Activated T-cell treated with anti-CD3 and anti-CD28 coated beads, Interleukin-2, amount 50 U/mL, for 48 hours (primary cell): ENCODE results near the gene KREMEN2.

ENCODE experiments used
- DNase-seq, 2 experiments: peaks; one replicate each; pipeline ENCODE4 v3.0.0-alpha.2; 2020

Gene KREMEN2

GRCh38 chr16:3007957-3008689 lies 44.0 kb downstream of the KREMEN2 start:
- no peak for DNase-seq

- no peak for DNase-seq
These were observed 44.6 kb downstream of the KREMEN2 start for GRCh38 chr16:3008690-3009037.

- DNase-seq = no peak
These were observed 45.7 kb downstream of the KREMEN2 start for GRCh38 chr16:3009568-3010390.

GRCh38 chr16:3010510-3010909 lies 46.4 kb downstream of the KREMEN2 start:
- DNase-seq = no peak

- DNase-seq = no peak
These were observed 48.2 kb downstream of the KREMEN2 start for GRCh38 chr16:3012246-3012645.

- DNase-seq = no peak
These were observed 48.8 kb downstream of the KREMEN2 start, which contains the start of gene CLDN9 for GRCh38 chr16:3012828-3013420. TSS of gene CLDN9 (plus strand) at chr16:3012923. CDS start at chr16:3013363, 440 bp downstream.

- DNase-seq = no peak
These were observed 49.4 kb downstream of the KREMEN2 start for GRCh38 chr16:3013491-3013951.

GRCh38 chr16:3013998-3014690 lies 50.1 kb downstream of the KREMEN2 start:
- no peak for DNase-seq

GRCh38 chr16:3014971-3015370 lies 50.9 kb downstream of the KREMEN2 start:
- no peak for DNase-seq

- no peak for DNase-seq
These were observed 51.9 kb downstream of the KREMEN2 start for GRCh38 chr16:3015865-3016521.

GRCh38 chr16:3017344-3017743 lies 53.3 kb downstream of the KREMEN2 start:
- no peak for DNase-seq
